ENCODE data around the gene KHDC3L.
A peak's percentile ranks its signal among the peaks of the same experiment; 100 is the strongest.
"Not testable (repeated sequence)": the region's sequence is repeated elsewhere in the genome, so short reads cannot be mapped to it uniquely, and the experiment has no call there.

KHDC3L gene

DNA sequence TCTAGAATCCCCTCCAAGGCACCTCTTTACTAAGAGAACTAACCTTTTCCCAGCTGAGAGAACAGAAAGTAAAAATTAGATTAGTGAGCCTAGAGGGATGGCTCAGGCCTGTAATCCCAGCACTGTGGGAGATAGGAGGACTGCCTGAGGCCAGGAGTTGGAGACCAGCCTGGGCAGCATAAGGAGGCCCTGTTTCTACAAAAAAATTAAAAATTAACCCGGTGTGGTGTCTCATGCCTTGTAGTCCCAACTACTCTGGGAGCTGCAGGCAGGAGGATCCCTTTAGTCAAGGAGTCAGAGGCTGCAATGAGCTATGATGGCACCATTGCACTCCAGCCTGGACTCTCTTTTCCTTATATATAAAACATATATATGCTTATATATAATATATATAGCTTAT lies 12.8 kb downstream of the KHDC3L start:
- POLR2A ChIA-PET: no interaction called here
- no peak for TF ChIP-seq CTCF (IDR thresholded peaks at IDR 0.05; ENCODE audit: control extremely low read depth, extremely low read depth, low read depth, missing control alignments)
- CTCF ChIA-PET: interaction anchor here (1.2 to 2.1 kb wide), 2 partner anchors 10 to 13 kb away, joined by 3 to 6 read pairs; no protein-coding TSS in a partner anchor
- no peak for DNase-seq (ENCODE audit: extremely low spot score)

- POLR2A ChIA-PET: no interaction called here
- TF ChIP-seq CTCF (IDR thresholded peaks at IDR 0.05; ENCODE audit: control extremely low read depth, extremely low read depth, low read depth, missing control alignments): no peak
- no peak for DNase-seq (ENCODE audit: extremely low spot score)
- CTCF ChIA-PET: interaction anchor here (1.1 to 2.3 kb wide), 5 partner anchors 9 to 50 kb away, joined by 3 to 7 read pairs (median 3); no protein-coding TSS in a partner anchor
Measured at GRCh38 chr6:73377225-73377624, 14.8 kb downstream of the KHDC3L start.

- DNase-seq (ENCODE audit: extremely low spot score); POLR2A ChIA-PET: not testable (repeated sequence)
- CTCF ChIA-PET: interaction anchor here (1.1 to 1.5 kb wide), 2 partner anchors 14 to 20 kb away, joined by 3 to 4 read pairs; no protein-coding TSS in a partner anchor
Measured at GRCh38 chr6:73381531-73381930, 19.1 kb downstream of the KHDC3L start.

DNA sequence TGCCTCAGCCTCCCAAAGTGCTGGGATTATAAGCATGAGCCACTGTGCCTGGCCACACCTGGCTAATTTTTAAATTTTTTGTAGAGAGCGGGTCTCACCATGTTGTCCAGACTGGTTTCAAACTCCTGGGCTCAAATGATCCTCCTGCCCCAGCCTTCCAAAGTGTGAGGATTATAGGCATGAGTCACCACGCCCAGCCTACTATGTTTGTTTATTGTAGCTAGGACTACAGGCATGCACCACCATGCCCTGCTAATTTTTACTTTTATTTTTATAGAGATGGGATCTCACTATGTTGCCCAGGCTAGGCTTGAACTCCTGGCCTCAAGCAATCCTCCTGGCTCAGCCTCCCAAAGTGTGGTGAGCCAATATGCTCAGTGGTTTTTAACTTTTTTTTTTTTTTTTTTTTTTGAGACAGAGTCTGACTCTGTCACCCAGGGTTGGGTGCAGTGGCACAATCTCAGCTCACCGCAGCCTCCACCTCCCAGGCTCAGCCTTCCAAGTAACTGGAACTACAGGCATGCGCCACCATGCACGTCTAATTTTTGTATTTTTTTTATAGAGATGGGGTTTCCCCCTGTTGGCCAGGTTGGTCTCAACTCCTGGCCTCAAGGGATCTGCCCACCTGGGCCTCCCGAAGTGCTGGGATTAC lies 20.1 kb downstream of the KHDC3L start:
- no peak for DNase-seq (ENCODE audit: extremely low spot score)
- TF ChIP-seq CTCF (IDR thresholded peaks at IDR 0.05; ENCODE audit: control extremely low read depth, extremely low read depth, low read depth, missing control alignments): no peak
- ChIA-PET CTCF (no interaction called here), POLR2A (no interaction called here)

GRCh38 chr6:73388433-73388799 lies 26.0 kb downstream of the KHDC3L start:
- DNase-seq (ENCODE audit: extremely low spot score): no peak
- ChIA-PET POLR2A (interaction anchor here (0.5 to 1.4 kb wide), 3 partner anchors 9 to 740 kb away, joined by 3 to 12 read pairs (median 3); no protein-coding TSS in a partner anchor), CTCF (interaction anchor here (0.8 to 2.5 kb wide), 12 partner anchors 9 to 978 kb away, joined by 3 to 16 read pairs (median 4); no protein-coding TSS in a partner anchor)
- TF ChIP-seq CTCF (IDR thresholded peaks at IDR 0.05; ENCODE audit: control extremely low read depth, extremely low read depth, low read depth, missing control alignments): no peak

GRCh38 chr6:73388800-73389512 lies 26.5 kb downstream of the KHDC3L start:
- TF ChIP-seq CTCF (IDR thresholded peaks at IDR 0.05; ENCODE audit: control extremely low read depth, extremely low read depth, low read depth, missing control alignments): peak; percentile 72
- DNase-seq (ENCODE audit: extremely low spot score): peak; percentile 76
- ChIA-PET CTCF (interaction anchor here (0.8 to 2.5 kb wide), 12 partner anchors 9 to 979 kb away, joined by 3 to 16 read pairs (median 5); no protein-coding TSS in a partner anchor), POLR2A (interaction anchor here (0.5 to 1.4 kb wide), 3 partner anchors 9 to 741 kb away, joined by 3 to 12 read pairs (median 3); no protein-coding TSS in a partner anchor)

Data from GM10248 (cell line).